ENCODE data around the gene ARHGEF17. TPM values are rescaled to one million over a fixed set of nuclear protein-coding genes. Genes with fewer than 3 reads are reported as not detected.

ARHGEF17 gene
- total and polyA plus RNA-seq, 5 experiments from 2014 or later, result 0.19 TPM; not detected in 4

DNA sequence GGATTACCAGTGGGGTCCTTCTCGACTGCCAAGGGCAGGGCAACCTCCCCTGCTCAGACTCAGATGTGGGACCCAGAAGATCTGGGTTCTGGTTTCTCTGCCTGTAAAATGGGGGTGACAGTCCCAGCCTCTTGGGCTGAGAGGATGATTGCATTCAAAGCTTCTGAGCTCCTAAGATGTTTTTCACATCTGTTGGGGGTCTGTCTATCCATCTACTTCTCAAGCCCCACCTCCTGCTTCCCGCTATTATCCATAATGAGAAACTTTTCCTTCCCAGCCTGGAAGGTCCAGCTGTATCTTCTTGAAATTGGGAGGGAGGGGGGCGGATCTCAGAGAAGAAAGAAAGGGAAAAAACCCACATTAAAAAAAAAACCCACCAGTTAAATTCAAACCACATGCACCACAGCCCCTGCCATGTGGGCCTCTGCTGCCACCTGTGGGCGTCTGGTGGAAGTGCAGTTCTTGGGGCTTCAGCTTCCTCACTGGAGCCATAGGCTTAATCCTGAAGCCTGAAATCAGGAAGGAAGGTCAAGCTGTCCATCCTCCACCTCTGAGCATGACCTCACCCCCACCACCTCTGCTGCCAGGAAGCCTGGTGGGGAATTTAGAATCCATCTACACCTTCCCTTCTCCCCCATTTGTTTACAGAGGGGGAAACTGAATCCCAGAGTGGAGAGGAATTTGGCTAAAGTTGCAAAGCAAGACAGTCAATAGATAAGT is 27.3 kb downstream of the ARHGEF17 start:
- H3K27me3 Mint-ChIP-seq, result peaks cover 0 to 8% (median 2%) of the 10 kb centered on the region in 5 donors
- no peaks in the 10 kb centered on the region for H3K9me3 Mint-ChIP-seq
- POLR2A ChIA-PET, result interaction anchor here (0.5 to 1.0 kb wide), 4 partner anchors 26 to 901 kb away, joined by 3 to 5 read pairs (median 3); partner anchors contain the start of gene CLPB
- ATAC-seq (peak; percentile 78 to 89), DNase-seq (peak; percentile 63 to 85 (median 78))
- H3K36me3 Mint-ChIP-seq, result no peaks in the 10 kb centered on the region
- H3K4me3 Mint-ChIP-seq, result no peak overlapping the region
- H3K27ac Mint-ChIP-seq, result no peak overlapping the region
- H3K4me1 Mint-ChIP-seq, result peaks cover 0 to 3% (median 0%) of the 10 kb centered on the region in 4 donors

DNA sequence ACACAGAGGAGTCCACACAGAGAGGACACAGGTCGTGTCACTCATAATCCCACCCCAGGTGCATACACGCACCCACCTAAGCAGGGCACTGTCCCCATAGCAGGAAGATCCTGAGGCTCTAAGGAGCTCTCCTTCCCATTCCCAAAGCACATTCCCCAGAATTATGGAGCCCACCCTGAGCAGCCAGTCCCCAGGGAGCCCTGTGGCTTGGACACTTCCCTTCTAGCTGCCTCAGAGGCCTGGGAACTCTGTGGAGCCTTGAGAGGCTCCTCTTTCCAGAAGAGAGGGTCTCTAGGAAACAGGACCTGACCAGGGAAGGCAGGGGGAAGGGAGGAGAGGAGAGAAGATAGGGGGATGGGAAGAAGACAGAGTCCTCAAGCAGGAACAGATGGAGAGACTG is 29.8 kb downstream of the ARHGEF17 start:
- Mint-ChIP-seq H3K27ac (no peak overlapping the region), H3K4me1 (peaks cover 0 to 3% (median 0%) of the 10 kb centered on the region in 4 donors), H3K4me3 (no peak overlapping the region), H3K36me3 (no peaks in the 10 kb centered on the region), H3K9me3 (peaks cover 0 to 2% (median 0%) of the 10 kb centered on the region in 9 donors), H3K27me3 (peaks cover 0 to 8% (median 2%) of the 10 kb centered on the region in 5 donors)
- DNase-seq (no peak), ATAC-seq (no peak)
- POLR2A ChIA-PET, result interaction anchor here (1.2 kb wide), 1 partner anchor 62 kb away, joined by 3 read pairs; no protein-coding TSS in a partner anchor

DNA sequence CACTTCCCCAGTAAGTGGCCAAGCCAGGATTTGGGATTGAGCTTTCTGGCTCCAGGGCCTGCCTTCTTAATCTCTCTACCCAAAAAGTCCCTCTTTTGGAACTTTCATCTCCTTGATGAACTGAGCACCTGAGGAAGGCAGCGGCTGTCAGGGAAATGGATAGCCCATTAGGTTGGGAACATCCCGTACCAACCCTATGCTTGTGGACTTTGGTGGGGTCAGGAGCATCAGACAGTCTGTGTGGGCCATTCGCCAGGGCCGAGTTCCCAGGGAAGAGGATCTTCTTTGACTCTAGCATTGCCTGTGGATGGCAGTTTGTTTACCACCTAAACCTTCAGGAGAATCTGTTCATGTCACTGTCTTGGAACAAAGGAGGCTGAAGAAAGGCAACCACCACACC is 30.2 kb downstream of the ARHGEF17 start:
- H3K27me3 Mint-ChIP-seq, result peaks cover 0 to 8% (median 2%) of the 10 kb centered on the region in 5 donors
- no peak overlapping the region for H3K27ac Mint-ChIP-seq
- POLR2A ChIA-PET, result no interaction called here
- H3K36me3 Mint-ChIP-seq, result no peaks in the 10 kb centered on the region
- no peak overlapping the region for H3K4me3 Mint-ChIP-seq
- ATAC-seq (no peak), DNase-seq (no peak)
- H3K9me3 Mint-ChIP-seq, result peaks cover 0 to 2% (median 0%) of the 10 kb centered on the region in 9 donors
- H3K4me1 Mint-ChIP-seq, result peaks cover 0 to 3% (median 0%) of the 10 kb centered on the region in 4 donors

DNA sequence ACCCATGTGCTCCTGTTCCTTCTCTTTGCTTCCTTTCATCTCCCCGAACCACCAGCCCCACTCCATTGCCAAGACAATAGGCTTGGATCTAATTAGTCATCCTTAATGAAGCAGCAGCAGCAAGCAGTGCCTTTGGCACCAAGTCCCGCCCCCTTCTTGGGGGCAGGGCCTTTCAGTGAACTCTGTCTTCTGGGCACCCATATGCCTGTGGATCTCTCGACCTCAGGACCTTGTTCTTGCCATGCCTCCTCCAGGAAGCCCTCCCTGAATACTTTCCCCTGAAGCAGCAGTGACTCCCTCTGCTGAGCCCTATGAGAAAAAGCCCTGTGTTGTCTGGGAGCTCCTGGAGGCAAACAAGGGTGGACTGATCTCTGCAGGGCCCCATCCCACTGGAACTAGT is 32.1 kb downstream of the ARHGEF17 start:
- ATAC-seq (no peak), DNase-seq (no peak)
- peaks cover 0 to 2% (median 0%) of the 10 kb centered on the region in 9 donors for H3K9me3 Mint-ChIP-seq
- peaks cover 0 to 8% (median 0%) of the 10 kb centered on the region in 5 donors for H3K27me3 Mint-ChIP-seq
- peak overlapping the region in 1 of 10 donors; percentile 42 for H3K27ac Mint-ChIP-seq
- H3K36me3 Mint-ChIP-seq, result no peaks in the 10 kb centered on the region
- H3K4me1 Mint-ChIP-seq, result peaks cover 0 to 2% (median 0%) of the 10 kb centered on the region in 4 donors
- POLR2A ChIA-PET, result interaction anchor here (1.2 kb wide), 1 partner anchor 31 kb away, joined by 3 read pairs; no protein-coding TSS in a partner anchor
- H3K4me3 Mint-ChIP-seq, result no peak overlapping the region

DNA sequence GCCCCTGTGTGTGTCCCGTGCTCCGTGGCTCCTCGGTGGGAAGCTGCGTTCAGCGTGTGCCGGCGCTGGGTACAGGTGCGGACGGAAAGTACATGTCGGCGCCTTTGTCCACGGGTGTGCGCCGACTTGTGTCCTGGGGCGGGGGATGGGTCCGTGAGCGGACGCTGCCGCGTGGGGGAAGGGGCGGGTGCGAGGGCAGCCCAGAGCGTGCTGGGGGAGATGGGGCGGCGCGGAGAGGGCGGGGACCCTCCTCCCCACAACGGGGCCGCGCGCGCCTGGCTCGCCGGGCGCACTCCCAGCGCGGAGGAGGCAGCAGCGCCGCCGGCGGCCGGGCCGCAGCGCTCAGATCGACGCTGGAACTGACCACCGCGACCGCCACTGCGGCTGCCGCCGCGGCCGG is 34.6 kb downstream of the ARHGEF17 start:
- H3K9me3 Mint-ChIP-seq, result peaks cover 0 to 2% (median 0%) of the 10 kb centered on the region in 9 donors

DNA sequence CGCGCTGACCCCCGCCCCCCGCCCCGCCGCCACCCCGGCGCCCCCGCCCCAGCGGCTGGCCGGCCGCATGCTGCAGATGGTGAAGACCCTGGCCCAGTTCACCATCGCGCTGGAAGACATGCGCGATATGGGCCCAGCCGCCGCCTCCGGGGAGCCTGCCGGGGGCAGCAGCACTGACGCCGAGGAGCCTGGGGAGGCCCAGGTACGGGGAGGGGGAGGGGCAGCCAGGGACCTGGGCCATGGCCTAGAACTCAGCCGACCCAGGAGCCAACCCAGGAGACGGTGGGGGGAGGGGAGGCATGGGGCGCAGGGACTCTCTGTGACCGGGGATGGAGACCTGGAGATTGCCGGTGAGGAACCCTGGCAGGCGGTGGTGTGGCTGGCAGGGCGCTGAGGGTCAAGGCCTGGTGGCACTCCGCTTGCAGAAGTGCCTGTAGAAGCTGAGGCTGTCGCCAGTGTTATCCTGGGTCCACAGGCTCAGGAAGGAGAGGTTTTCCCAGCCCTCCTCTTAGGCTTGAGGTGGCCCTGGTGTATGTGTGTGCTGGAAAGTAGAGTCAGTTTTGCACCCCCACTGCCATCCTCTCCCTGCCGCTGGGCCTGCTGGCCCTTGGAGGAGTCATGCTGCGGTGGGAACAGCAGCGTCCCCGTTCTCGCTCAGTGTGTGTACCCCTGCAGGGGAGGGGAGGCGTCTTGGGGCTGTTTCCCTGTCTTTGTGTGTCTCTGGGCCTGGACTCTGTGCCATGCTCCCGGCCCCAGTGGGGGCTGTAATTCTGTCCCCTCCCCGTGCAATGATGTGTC is 35.2 kb downstream of the ARHGEF17 start:
- POLR2A ChIA-PET, result no interaction called here
- DNase-seq (no peak), ATAC-seq (no peak)
- Mint-ChIP-seq H3K27me3 (peaks cover 0 to 7% (median 0%) of the 10 kb centered on the region in 5 donors), H3K36me3 (no peaks in the 10 kb centered on the region), H3K27ac (no peak overlapping the region), H3K4me1 (no peaks in the 10 kb centered on the region), H3K4me3 (no peak overlapping the region), H3K9me3 (peaks cover 0 to 2% (median 0%) of the 10 kb centered on the region in 9 donors)

More for the DNA sequence above, 34.6 kb downstream of the ARHGEF17 start:
- Mint-ChIP-seq H3K27ac (no peak overlapping the region), H3K27me3 (peaks cover 0 to 4% (median 0%) of the 10 kb centered on the region in 5 donors), H3K36me3 (no peaks in the 10 kb centered on the region), H3K4me1 (no peaks in the 10 kb centered on the region), H3K4me3 (no peak overlapping the region)
- ATAC-seq (no peak), DNase-seq (no peak)
- POLR2A ChIA-PET, result no interaction called here

DNA sequence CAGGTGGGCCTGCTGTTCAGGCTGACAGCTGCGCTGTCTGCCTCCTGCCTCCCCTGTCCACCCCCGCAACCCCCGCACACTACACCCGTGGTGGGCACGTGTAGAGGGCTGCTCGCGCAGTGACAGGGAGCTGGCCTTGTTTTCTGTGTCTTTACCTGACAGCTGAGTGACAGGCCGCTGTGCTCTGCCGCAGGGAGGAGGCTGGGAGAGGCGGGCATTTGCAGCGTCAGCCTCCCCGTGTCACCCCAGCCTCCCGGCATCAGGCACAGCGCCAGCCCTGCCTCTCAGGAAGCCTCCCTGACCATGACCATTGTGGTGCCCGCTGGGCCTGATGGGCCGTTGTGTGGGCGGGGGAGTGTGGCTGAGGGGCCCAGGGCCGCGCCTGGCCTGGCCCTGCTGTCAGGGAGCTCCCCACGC is 36.1 kb downstream of the ARHGEF17 start:
- Mint-ChIP-seq H3K4me3 (no peak overlapping the region), H3K27ac (no peak overlapping the region), H3K27me3 (peaks cover 0 to 7% (median 0%) of the 10 kb centered on the region in 5 donors), H3K36me3 (no peaks in the 10 kb centered on the region), H3K4me1 (no peaks in the 10 kb centered on the region), H3K9me3 (peaks cover 0 to 2% (median 0%) of the 10 kb centered on the region in 9 donors)
- no peak for ATAC-seq
- POLR2A ChIA-PET, result no interaction called here
- no peak for DNase-seq

DNA sequence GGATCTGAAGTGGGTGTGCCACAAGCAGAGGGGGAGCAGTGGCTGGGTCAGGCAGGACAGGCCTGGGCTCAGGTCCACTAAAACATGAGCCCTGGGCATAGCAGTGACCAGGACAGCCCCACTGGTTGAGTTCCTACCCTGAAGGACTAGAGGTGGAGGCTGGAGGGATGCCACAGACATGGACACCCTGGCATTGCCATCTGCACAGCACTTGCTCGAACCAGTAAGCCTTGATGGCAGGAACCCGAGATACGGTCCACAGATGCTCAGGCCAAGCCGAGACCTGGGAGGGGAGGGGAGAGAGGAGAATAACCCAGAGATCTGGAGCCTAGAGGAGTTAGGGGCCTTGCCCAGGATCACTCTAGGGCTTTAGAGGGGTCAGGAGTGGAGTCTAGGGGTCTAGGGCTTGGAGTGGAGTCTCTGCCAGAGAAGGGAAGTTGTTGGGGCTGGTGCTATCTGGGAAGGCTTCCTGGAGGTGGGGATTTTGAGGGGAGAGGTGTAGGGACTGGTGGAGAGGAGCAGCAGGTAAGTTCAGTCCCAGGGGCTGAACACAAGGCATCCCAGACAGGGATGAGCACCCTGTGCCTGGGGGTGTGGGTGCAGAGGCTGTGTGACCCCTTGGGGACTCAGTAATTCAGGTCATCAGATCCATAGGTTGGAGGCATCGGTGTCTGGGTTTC is 37.5 kb downstream of the ARHGEF17 start:
- H3K9me3 Mint-ChIP-seq, result peaks cover 0 to 2% (median 0%) of the 10 kb centered on the region in 9 donors
- POLR2A ChIA-PET, result interaction anchor here (0.5 kb wide), 1 partner anchor 682 kb away, joined by 3 read pairs; no protein-coding TSS in a partner anchor
- no peak overlapping the region for H3K4me3 Mint-ChIP-seq
- no peak for ATAC-seq
- peaks cover 0 to 7% (median 0%) of the 10 kb centered on the region in 5 donors for H3K27me3 Mint-ChIP-seq
- no peak for DNase-seq
- peaks cover 0 to 5% (median 0%) of the 10 kb centered on the region in 4 donors for H3K4me1 Mint-ChIP-seq
- no peak overlapping the region for H3K27ac Mint-ChIP-seq
- no peaks in the 10 kb centered on the region for H3K36me3 Mint-ChIP-seq

DNA sequence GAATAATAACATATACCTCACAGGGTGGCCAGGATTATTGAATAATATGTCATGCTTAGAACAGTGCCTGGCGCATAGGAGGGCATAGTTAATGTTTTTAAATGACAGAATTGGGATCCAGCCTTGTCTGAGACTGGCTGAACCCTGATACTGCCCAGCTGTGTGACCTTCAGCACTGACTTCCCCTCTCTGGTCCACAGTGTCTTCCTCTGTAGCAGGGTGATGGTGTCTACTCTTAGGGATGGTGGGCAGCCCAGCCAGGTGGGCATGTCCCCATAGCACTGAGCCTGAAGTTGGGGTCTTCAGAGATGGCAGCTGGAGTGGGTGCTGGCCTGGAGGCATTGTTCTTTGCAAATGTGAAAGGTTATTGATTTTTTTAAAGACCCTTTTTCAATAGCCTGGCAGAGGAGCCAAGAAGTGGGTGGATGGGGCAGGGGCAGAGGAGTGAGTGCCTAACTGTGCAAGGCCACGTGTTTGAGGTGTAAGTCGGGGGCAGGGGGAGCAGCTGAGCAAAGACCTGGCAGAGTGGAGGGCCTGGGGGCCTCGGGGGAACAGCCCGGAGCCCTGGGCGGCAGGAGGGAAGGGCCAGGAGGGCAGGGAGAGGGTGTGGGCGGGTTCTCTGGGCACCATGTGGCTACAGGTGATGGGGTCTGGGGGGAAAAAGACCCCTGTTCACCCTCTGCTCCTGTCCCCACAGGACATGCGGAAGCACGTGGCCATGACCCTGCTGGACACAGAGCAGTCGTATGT is 38.3 kb downstream of the ARHGEF17 start:
- no peak overlapping the region for H3K27ac Mint-ChIP-seq
- peaks cover 0 to 11% (median under 1%) of the 10 kb centered on the region in 4 donors for H3K4me1 Mint-ChIP-seq
- H3K9me3 Mint-ChIP-seq, result peaks cover 0 to 2% (median 0%) of the 10 kb centered on the region in 9 donors
- no peaks in the 10 kb centered on the region for H3K36me3 Mint-ChIP-seq
- peaks cover 0 to 7% (median 0%) of the 10 kb centered on the region in 5 donors for H3K27me3 Mint-ChIP-seq
- H3K4me3 Mint-ChIP-seq, result no peak overlapping the region
- DNase-seq (no peak), ATAC-seq (no peak)
- POLR2A ChIA-PET, result interaction anchor here (0.5 kb wide), 1 partner anchor 683 kb away, joined by 3 read pairs; no protein-coding TSS in a partner anchor

DNA sequence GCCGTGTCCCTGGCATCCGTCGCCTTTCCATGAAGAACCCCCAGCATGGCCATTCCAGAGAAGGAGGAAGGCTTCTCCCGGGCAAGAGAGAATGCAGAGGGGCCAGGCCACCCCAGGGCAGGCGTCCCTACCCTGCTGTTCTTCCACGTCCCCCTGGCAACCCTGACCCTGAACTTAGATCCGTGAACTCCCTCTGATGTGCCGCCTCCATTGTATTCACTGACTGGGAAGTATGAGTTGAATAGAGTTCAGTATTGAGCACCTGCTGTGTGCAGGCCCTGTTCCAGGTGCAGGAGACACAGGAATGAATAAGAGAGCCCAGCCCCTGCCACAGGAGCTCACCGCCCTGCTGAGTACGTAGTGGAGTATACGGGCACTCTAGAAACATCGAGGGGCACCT is 39.0 kb downstream of the ARHGEF17 start:
- Mint-ChIP-seq H3K27ac (no peak overlapping the region), H3K9me3 (no peaks in the 10 kb centered on the region), H3K4me3 (no peak overlapping the region), H3K36me3 (no peaks in the 10 kb centered on the region), H3K27me3 (peaks cover 0 to 5% (median 0%) of the 10 kb centered on the region in 5 donors), H3K4me1 (peaks cover 0 to 13% (median 1%) of the 10 kb centered on the region in 4 donors)
- ATAC-seq (no peak), DNase-seq (no peak)
- POLR2A ChIA-PET, result no interaction called here

DNA sequence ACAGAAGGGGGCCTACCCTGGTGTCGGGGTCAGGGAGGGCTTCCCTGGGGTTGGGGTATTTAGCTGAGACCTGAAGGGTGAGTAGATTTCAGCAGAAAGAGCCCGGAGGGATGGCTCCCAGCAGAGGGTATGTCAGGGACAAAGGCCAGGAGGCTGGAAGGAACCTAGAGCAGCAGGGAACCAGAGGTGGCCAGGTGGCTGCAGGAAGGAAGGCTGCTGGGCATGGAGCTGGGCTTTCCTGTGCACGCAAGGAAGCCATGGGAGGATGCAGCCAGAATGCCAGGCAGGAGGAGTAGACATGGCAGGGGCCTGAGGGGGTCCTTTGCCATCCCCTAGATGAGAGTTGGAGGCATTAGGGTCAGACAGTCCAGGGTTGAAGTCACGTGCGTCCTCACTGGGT is 40.8 kb downstream of the ARHGEF17 start:
- H3K4me1 Mint-ChIP-seq, result peaks cover 0 to 13% (median 1%) of the 10 kb centered on the region in 4 donors

DNA sequence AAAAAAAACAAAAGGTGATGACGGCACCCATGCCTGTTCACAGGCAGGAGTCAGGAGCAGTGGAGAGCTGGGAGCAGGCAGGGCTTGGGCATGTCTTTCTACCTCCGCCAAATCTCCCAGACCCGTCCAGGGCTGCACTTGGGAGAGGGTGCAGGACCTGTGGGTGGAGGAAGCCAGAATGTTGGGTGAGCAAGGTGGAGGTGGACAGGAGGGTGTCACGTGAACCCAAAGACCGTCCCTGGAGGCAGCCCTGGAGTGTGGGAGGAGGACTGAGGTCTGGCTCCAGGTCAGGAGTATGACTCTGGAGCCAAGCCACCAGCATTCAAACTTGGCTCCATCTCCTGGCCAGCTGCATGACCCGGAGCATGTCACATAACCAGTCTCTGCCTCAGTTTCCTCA is 41.6 kb downstream of the ARHGEF17 start:
- H3K36me3 Mint-ChIP-seq, result no peaks in the 10 kb centered on the region
- H3K9me3 Mint-ChIP-seq, result no peaks in the 10 kb centered on the region
- H3K27ac Mint-ChIP-seq, result no peak overlapping the region
- peaks cover 0 to 4% (median 0%) of the 10 kb centered on the region in 5 donors for H3K27me3 Mint-ChIP-seq
- POLR2A ChIA-PET, result no interaction called here
- peaks cover 0 to 13% (median 1%) of the 10 kb centered on the region in 4 donors for H3K4me1 Mint-ChIP-seq
- DNase-seq (no peak), ATAC-seq (no peak)
- no peak overlapping the region for H3K4me3 Mint-ChIP-seq

More for the DNA sequence above, 40.8 kb downstream of the ARHGEF17 start:
- H3K4me3 Mint-ChIP-seq, result no peak overlapping the region
- H3K36me3 Mint-ChIP-seq, result no peaks in the 10 kb centered on the region
- peak overlapping the region in 1 of 10 donors; percentile 43 for H3K27ac Mint-ChIP-seq
- DNase-seq (no peak), ATAC-seq (no peak)
- H3K27me3 Mint-ChIP-seq, result peaks cover 0 to 5% (median 0%) of the 10 kb centered on the region in 5 donors
- H3K9me3 Mint-ChIP-seq, result no peaks in the 10 kb centered on the region
- POLR2A ChIA-PET, result no interaction called here

Measured in naive thymus-derived CD8-positive, alpha-beta T cell (primary cell).